ENCODE results near the gene PITPNC1. TPM values are rescaled to one million over a fixed set of nuclear protein-coding genes. Genes with fewer than 3 reads are reported as not detected.
"Not testable (repeated sequence)": the region's sequence is repeated elsewhere in the genome, so short reads cannot be mapped to it uniquely, and the experiment has no call there.

Gene PITPNC1
- total RNA-seq, 1 donor from 2014 or later = 21.5 TPM

GRCh38 chr17:67511012-67511411, 133.9 kb downstream of the PITPNC1 start:
- no peak for DNase-seq (ENCODE audit: low read depth, low spot score)
- peaks cover 22% of the 10 kb centered on the region for H3K4me1 Mint-ChIP-seq
- H3K9me3 Mint-ChIP-seq = peaks cover 11% of the 10 kb centered on the region
- no peak for TF ChIP-seq CTCF (conservative IDR thresholded peaks at IDR 0.05)
- H3K27ac Mint-ChIP-seq (ENCODE audit: unreplicated experiment) = no peak overlapping the region
- H3K4me3 Mint-ChIP-seq = no peak overlapping the region
- H3K36me3 Mint-ChIP-seq (ENCODE audit: low read depth) = peaks cover 10% of the 10 kb centered on the region
- no peaks in the 10 kb centered on the region for H3K27me3 Mint-ChIP-seq (ENCODE audit: low read depth)

- H3K27me3 Mint-ChIP-seq (ENCODE audit: low read depth) = no peaks in the 10 kb centered on the region
- no peak for TF ChIP-seq CTCF (conservative IDR thresholded peaks at IDR 0.05)
- no peak overlapping the region for H3K4me3 Mint-ChIP-seq
- peaks cover 24% of the 10 kb centered on the region for H3K4me1 Mint-ChIP-seq
- peaks cover 10% of the 10 kb centered on the region for H3K36me3 Mint-ChIP-seq (ENCODE audit: low read depth)
- H3K9me3 Mint-ChIP-seq = peaks cover 11% of the 10 kb centered on the region
- DNase-seq (ENCODE audit: low read depth, low spot score) = no peak
- H3K27ac Mint-ChIP-seq (ENCODE audit: unreplicated experiment) = no peak overlapping the region
Observed at GRCh38 chr17:67511804-67512203, 134.7 kb downstream of the PITPNC1 start.

- peak overlapping the region; percentile 52 for H3K27ac Mint-ChIP-seq (ENCODE audit: unreplicated experiment)
- DNase-seq (ENCODE audit: low read depth, low spot score) = no peak
- H3K4me3 Mint-ChIP-seq = no peak overlapping the region
- H3K9me3 Mint-ChIP-seq = peaks cover 3% of the 10 kb centered on the region
- no peak for TF ChIP-seq CTCF (conservative IDR thresholded peaks at IDR 0.05)
- H3K27me3 Mint-ChIP-seq (ENCODE audit: low read depth) = no peaks in the 10 kb centered on the region
- H3K4me1 Mint-ChIP-seq = peaks cover 29% of the 10 kb centered on the region
- H3K36me3 Mint-ChIP-seq (ENCODE audit: low read depth) = peaks cover 5% of the 10 kb centered on the region
Observed at GRCh38 chr17:67514998-67515397, 137.9 kb downstream of the PITPNC1 start.

- no peak overlapping the region for H3K4me3 Mint-ChIP-seq
- DNase-seq (ENCODE audit: low read depth, low spot score) = no peak
- peaks cover 31% of the 10 kb centered on the region for H3K4me1 Mint-ChIP-seq
- peaks cover 5% of the 10 kb centered on the region for H3K36me3 Mint-ChIP-seq (ENCODE audit: low read depth)
- no peak overlapping the region for H3K27ac Mint-ChIP-seq (ENCODE audit: unreplicated experiment)
- H3K9me3 Mint-ChIP-seq = peaks cover 3% of the 10 kb centered on the region
- no peak for TF ChIP-seq CTCF (conservative IDR thresholded peaks at IDR 0.05)
- H3K27me3 Mint-ChIP-seq (ENCODE audit: low read depth) = no peaks in the 10 kb centered on the region
Observed at GRCh38 chr17:67515490-67516083, 138.5 kb downstream of the PITPNC1 start.

GRCh38 chr17:67516571-67516970, 139.5 kb downstream of the PITPNC1 start:
- H3K4me1 Mint-ChIP-seq = peaks cover 40% of the 10 kb centered on the region
- not testable (repeated sequence) for H3K27me3 Mint-ChIP-seq (ENCODE audit: low read depth); H3K27ac Mint-ChIP-seq (ENCODE audit: unreplicated experiment); H3K4me3 Mint-ChIP-seq; DNase-seq (ENCODE audit: low read depth, low spot score); H3K36me3 Mint-ChIP-seq (ENCODE audit: low read depth); H3K9me3 Mint-ChIP-seq

GRCh38 chr17:67517325-67517724, 140.2 kb downstream of the PITPNC1 start:
- Mint-ChIP-seq H3K27me3 (ENCODE audit: low read depth) (no peaks in the 10 kb centered on the region), H3K4me1 (peaks cover 47% of the 10 kb centered on the region)
- TF ChIP-seq CTCF (conservative IDR thresholded peaks at IDR 0.05) = no peak

More at GRCh38 chr17:67517325-67517724, 140.2 kb downstream of the PITPNC1 start:
- H3K36me3 Mint-ChIP-seq (ENCODE audit: low read depth) = peaks cover 5% of the 10 kb centered on the region
- no peak for DNase-seq (ENCODE audit: low read depth, low spot score)
- no peak overlapping the region for H3K4me3 Mint-ChIP-seq
- no peak overlapping the region for H3K27ac Mint-ChIP-seq (ENCODE audit: unreplicated experiment)
- H3K9me3 Mint-ChIP-seq = peaks cover 3% of the 10 kb centered on the region

Measured in neural crest cell (in vitro differentiated cells).